BE2C (cell line): ENCODE measurements around the gene SIPA1L3.

Experiments
- DNase-seq: peaks from one replicate; pipeline ENCODE4 v3.0.0-alpha.2; 2020
- H3K27me3 ChIP-seq: fragments of 250-450 bp; sonication (Bioruptor Pico); 2 replicates; pipeline ENCODE4 v1.5.1; 2020; ENCODE audit warnings: mild to moderate bottlenecking
- H3K36me3 ChIP-seq: fragments of 250-450 bp; sonication (Bioruptor Pico); 2 replicates; pipeline ENCODE4 v1.5.1; 2020; ENCODE audit warnings: mild to moderate bottlenecking
- H3K4me1 ChIP-seq: fragments of 250-450 bp; sonication (Bioruptor Pico); 2 replicates; pipeline ENCODE4 v1.5.1; 2020
- H3K4me3 ChIP-seq: 2 replicates; pipeline ENCODE4 v1.5.1; 2011; ENCODE audit warnings: low read depth, low read length
- H3K9me3 ChIP-seq: fragments of 250-450 bp; sonication (Bioruptor Pico); 2 replicates; pipeline ENCODE4 v1.5.1; 2020
- CTCF ChIP-seq: IDR thresholded peaks from 2 replicates; pipeline ENCODE4 v1.5.1; 2012; ENCODE audit warnings: mild to moderate bottlenecking, low read depth, low read length

The SIPA1L3 gene

DNA sequence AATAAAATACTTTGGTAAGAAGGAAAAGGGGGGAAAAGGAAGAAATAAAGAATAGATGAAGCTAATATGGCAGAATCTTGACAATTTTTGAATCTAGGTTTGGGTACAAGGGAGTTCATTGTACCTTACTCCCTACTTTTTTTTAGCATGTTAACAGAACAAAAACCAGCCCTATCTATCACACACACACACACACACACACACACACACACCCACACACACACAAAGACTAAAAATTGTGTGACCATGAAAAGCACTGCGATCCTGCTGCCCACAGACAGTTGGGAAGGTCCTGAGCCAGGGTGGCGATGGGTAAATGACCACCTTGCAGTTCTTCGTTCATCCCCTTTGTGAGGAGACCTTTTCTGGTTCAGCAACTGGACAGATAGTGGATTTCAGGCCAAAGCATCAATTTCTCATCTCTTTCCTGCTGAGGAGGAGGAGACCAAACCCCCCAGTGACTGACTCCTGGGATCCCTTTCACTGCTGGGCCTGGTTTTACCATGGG, 91.8 kb downstream of the SIPA1L3 start:
- Histone ChIP-seq H3K4me1 (peaks cover 7% of the 10 kb centered on the region; the same call in 1 of the 2 replicates), H3K4me3 (no peak overlapping the region), H3K36me3 (no peaks in the 10 kb centered on the region), H3K9me3 (no peaks in the 10 kb centered on the region), H3K27me3 (no peaks in the 10 kb centered on the region)
- no peak for TF ChIP-seq CTCF
- DNase-seq: no peak

DNA sequence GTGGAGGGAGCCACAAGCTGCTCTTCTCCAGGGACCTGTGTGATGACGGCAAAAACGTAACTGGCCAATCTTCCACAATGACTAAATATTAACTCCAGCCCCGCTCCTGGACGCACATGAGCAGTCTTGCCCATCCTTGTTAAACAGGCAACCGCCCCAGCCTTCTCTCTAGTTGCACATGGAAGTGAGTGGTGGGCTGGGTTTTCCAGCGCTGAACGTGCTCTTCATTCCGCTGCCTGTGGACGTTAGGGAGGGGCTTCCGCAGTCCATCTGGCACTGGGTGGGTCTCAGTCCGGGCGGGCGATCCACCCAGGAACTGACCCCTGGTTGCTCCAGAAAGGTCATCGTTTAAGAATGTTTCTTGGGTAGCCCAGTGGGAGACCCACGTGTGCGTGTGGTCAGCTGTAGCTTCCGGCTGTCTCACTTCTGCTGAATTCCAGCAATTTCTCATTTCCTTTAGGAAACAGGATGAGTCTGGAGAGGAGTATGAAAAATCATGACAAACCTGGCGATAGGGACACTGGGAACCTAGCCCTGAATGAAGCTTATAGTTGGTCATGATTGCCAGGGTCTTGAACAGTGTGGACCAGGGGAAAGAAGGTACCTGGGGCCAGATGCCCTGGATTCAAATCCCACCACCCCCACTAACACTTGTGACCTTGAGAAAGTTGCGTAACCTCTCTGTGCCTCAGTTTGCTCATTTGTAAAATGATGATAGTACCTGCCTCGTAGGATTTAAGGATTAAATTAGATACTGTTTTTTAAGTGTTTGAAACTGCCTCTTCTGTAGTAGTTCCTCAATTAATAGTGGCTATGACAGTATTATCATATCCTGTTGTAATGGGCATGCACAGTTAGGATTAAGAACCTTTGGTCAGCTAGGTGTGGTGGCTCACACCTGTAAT, 92.6 kb downstream of the SIPA1L3 start:
- no peaks in the 10 kb centered on the region for H3K27me3 ChIP-seq
- TF ChIP-seq CTCF: no peak
- H3K4me3 ChIP-seq: no peak overlapping the region
- no peaks in the 10 kb centered on the region for H3K9me3 ChIP-seq
- no peak for DNase-seq
- H3K36me3 ChIP-seq: no peaks in the 10 kb centered on the region
- H3K4me1 ChIP-seq: peaks cover 7% of the 10 kb centered on the region; the same call in 1 of the 2 replicates

DNA sequence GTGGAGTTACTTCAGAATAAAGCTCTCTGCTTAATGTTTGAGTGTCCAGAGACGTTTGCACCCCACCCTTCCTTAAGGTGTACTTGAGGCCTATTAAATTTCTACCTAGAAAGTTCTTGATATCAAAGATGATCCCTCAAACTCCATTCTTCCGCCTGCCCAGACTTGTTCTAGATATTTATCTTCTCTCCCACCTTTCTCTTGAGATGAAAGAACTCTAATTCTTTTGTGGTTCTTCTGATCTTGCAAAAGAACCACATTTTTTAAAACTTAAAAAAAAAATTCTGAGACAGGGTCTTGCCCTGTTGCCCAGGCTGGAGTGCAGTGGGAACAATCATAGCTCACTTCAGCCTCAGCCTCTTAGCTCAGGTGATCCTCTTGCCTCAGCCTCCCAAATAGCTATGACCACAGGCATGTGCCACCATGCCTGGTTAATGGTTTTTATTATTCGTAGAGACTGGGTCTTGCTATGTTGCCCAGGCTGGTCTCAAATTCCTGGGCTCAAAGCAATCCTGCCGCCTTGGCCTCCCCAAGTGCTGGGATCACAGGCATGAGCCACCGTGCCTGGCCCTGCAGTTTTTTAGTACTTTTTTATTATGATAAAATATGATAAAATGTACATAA, 94.3 kb downstream of the SIPA1L3 start:
- peaks cover 3% of the 10 kb centered on the region; the same call in 1 of the 2 replicates for H3K36me3 ChIP-seq
- no peak for TF ChIP-seq CTCF
- H3K27me3 ChIP-seq: no peaks in the 10 kb centered on the region
- H3K4me3 ChIP-seq: no peak overlapping the region
- H3K4me1 ChIP-seq: peaks cover 16% of the 10 kb centered on the region
- DNase-seq: no peak
- no peaks in the 10 kb centered on the region for H3K9me3 ChIP-seq

DNA sequence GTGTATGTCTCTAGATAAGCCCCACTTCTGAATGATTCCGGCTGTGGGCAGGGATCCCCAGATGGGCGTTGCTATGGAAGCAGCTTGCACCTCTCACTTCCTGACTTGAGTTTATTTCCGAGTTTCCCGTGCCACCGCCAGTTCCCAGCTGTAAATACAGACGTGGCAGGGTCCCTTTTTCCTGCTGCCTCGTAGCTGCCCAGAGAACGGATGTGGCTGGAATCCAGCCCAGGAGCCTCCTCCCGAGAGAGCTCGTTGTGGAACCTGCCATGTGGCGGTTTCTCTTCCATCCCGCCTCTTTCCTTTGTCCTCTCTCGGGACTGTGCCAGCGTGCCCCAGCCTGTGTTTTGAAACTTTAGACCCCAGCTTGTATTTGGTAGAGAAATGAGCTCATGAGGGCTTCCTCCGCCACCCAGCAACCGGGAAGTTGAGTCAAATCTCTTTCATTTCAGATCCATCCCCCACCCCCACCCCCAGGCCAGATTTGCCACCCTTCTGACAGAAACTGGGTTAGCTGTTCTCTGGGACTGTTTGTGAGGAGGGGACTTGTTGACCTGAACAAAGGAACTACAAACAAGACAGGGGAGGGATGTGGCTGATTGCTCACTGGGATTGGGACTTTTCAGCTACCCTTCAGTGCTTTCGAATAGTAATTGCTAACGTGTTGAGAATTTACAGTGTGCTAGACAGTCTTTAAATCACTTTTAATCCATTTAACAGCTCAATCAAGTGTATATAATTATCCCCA, 96.6 kb downstream of the SIPA1L3 start:
- H3K9me3 ChIP-seq: no peaks in the 10 kb centered on the region
- no peak for TF ChIP-seq CTCF
- H3K36me3 ChIP-seq: peaks cover 3% of the 10 kb centered on the region; the same call in 1 of the 2 replicates
- H3K4me1 ChIP-seq: peaks cover 16% of the 10 kb centered on the region
- DNase-seq: peak; percentile 87
- peak overlapping the region; percentile 61 for H3K4me3 ChIP-seq
- no peaks in the 10 kb centered on the region for H3K27me3 ChIP-seq

- DNase-seq: no peak
- Histone ChIP-seq H3K27me3 (no peaks in the 10 kb centered on the region), H3K9me3 (no peaks in the 10 kb centered on the region), H3K4me3 (peak overlapping the region; percentile 61), H3K36me3 (peaks cover 3% of the 10 kb centered on the region; the same call in 1 of the 2 replicates), H3K4me1 (peaks cover 16% of the 10 kb centered on the region)
- no peak for TF ChIP-seq CTCF
Measured at GRCh38 chr19:38004186-38004520, 97.1 kb downstream of the SIPA1L3 start.
